T-helper 17 cell (primary cell): ENCODE measurements around the gene SDR39U1. TPM values are rescaled to one million over a fixed set of nuclear protein-coding genes. Genes with fewer than 3 reads are reported as not detected.

Experiments
- ATAC-seq: fragments of 150-1000 bp; cut with Tn5 transposase; 2 replicates; pipeline ENCODE4 v1.10.0; 2021; ENCODE audit warnings: mild to moderate bottlenecking, moderate library complexity
- DNase-seq, 3 donors: peaks; one replicate each; pipeline versions ENCODE4 v3.0.0 to v3.0.0-alpha.2; 2020 to 2021
- H3K9me3 ChIP-seq: one replicate; pipeline ENCODE4 v1.7.0; 2013; ENCODE audit warnings: low read length, mild to moderate bottlenecking; ENCODE audit not compliant: control insufficient read depth, poor library complexity, severe bottlenecking
- H3K27ac Mint-ChIP-seq: one replicate; pipeline ENCODE4 v1.8.0; 2022; ENCODE audit warnings: mild to moderate bottlenecking, moderate library complexity, mixed read lengths
- H3K27me3 Mint-ChIP-seq: one replicate; pipeline ENCODE4 v1.8.0; 2022; ENCODE audit warnings: mixed read lengths
- H3K36me3 Mint-ChIP-seq: one replicate; pipeline ENCODE4 v1.8.0; 2022; ENCODE audit warnings: low read depth, mixed read lengths
- H3K4me1 Mint-ChIP-seq: one replicate; pipeline ENCODE4 v1.8.0; 2022; ENCODE audit warnings: mild to moderate bottlenecking, mixed read lengths
- H3K4me3 Mint-ChIP-seq: one replicate; pipeline ENCODE4 v1.8.0; 2022; ENCODE audit warnings: mild to moderate bottlenecking, moderate library complexity, mixed read lengths
- total RNA-seq, 4 donors: library from RNA in 2 of 4; stranded (reverse) in 2 of 4; gene quantifications; one replicate each; pipeline ENCODE4 v1.2.3 and lab custom pipeline; 2022 to 2026

The SDR39U1 gene
- total RNA-seq, 2 donors from 2014 or later = 64.3 to 82.6 TPM

GRCh38 chr14:24418492-24418873 lies 24.1 kb downstream of the SDR39U1 start:
- Mint-ChIP-seq H3K36me3 (peaks cover 2% of the 10 kb centered on the region), H3K27me3 (peaks cover 30% of the 10 kb centered on the region), H3K27ac (no peak overlapping the region), H3K4me1 (no peaks in the 10 kb centered on the region), H3K4me3 (no peak overlapping the region)
- ATAC-seq (no peak), DNase-seq (no peak)
- no peaks in the 10 kb centered on the region for H3K9me3 ChIP-seq

DNA sequence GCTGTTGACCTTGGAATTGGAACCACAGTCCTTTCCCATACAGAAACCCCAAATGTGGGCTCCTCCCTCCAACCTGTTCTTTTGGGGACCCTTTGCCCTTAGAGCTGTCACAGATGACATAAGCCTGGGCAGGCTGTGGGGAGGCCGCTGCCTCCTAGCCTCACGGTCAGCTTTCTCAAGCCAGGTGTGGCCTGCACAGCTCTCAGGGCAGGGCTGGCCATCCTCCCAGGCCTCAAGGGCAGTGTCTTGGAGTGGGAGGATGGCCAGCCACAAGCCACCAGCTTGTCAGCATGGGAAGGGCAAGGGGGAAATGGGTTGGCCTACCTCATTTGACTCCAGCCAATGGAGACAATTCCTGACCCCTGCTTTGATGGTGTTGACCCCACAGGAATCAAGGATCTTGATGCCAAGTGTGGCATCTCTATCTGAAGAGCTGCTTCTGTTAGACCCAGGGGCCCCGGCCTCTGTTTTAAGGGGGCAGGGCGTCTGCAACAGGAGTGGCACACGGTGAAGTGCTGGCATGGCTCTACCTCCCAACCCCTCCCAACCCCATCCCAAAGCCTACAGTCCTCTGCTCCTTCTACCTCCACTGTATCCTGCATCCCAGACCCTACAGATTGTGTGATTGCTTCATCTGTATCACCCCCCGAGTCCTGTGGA lies 24.6 kb downstream of the SDR39U1 start:
- no peak for DNase-seq
- Mint-ChIP-seq H3K27me3 (peaks cover 30% of the 10 kb centered on the region), H3K36me3 (peaks cover 2% of the 10 kb centered on the region), H3K4me3 (no peak overlapping the region), H3K4me1 (no peaks in the 10 kb centered on the region), H3K27ac (no peak overlapping the region)
- no peak for ATAC-seq
- H3K9me3 ChIP-seq = no peaks in the 10 kb centered on the region

- ATAC-seq (no peak), DNase-seq (no peak)
- peaks cover 4% of the 10 kb centered on the region for H3K4me1 Mint-ChIP-seq
- peaks cover 36% of the 10 kb centered on the region for H3K27me3 Mint-ChIP-seq
- H3K27ac Mint-ChIP-seq = no peak overlapping the region
- peaks cover 2% of the 10 kb centered on the region for H3K36me3 Mint-ChIP-seq
- H3K9me3 ChIP-seq = no peaks in the 10 kb centered on the region
- no peak overlapping the region for H3K4me3 Mint-ChIP-seq
These were observed 25.5 kb downstream of the SDR39U1 start for GRCh38 chr14:24416932-24417619.

DNA sequence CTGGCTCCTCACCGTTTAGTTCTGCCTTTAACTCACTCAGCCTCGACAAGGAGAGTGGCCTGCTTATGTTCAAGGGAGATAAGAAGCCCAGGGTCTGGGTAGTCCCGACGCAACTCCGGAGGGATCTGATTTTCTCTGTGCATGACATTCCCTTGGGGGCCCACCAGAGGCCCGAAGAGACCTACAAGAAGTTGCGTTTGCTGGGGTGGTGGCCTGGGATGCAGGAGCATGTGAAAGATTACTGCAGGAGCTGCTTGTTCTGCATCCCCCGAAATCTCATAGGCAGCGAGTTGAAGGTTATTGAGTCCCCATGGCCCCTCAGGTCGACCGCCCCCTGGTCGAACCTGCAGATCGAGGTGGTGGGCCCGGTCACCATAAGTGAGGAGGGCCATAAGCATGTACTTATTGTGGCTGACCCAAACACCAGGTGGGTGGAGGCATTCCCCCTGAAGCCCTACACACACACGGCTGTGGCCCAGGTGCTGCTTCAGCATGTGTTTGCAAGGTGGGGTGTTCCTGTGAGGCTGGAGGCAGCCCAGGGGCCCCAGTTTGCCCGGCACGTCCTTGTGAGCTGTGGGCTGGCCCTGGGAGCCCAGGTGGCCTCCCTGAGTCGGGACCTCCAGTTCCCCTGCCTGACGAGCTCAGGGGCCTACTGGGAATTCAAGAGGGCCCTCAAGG lies 26.2 kb downstream of the SDR39U1 start:
- Mint-ChIP-seq H3K27ac (no peak overlapping the region), H3K4me1 (peaks cover 6% of the 10 kb centered on the region), H3K36me3 (peaks cover 2% of the 10 kb centered on the region), H3K27me3 (peaks cover 36% of the 10 kb centered on the region), H3K4me3 (no peak overlapping the region)
- ATAC-seq (no peak), DNase-seq (no peak)
- H3K9me3 ChIP-seq = no peaks in the 10 kb centered on the region

DNA sequence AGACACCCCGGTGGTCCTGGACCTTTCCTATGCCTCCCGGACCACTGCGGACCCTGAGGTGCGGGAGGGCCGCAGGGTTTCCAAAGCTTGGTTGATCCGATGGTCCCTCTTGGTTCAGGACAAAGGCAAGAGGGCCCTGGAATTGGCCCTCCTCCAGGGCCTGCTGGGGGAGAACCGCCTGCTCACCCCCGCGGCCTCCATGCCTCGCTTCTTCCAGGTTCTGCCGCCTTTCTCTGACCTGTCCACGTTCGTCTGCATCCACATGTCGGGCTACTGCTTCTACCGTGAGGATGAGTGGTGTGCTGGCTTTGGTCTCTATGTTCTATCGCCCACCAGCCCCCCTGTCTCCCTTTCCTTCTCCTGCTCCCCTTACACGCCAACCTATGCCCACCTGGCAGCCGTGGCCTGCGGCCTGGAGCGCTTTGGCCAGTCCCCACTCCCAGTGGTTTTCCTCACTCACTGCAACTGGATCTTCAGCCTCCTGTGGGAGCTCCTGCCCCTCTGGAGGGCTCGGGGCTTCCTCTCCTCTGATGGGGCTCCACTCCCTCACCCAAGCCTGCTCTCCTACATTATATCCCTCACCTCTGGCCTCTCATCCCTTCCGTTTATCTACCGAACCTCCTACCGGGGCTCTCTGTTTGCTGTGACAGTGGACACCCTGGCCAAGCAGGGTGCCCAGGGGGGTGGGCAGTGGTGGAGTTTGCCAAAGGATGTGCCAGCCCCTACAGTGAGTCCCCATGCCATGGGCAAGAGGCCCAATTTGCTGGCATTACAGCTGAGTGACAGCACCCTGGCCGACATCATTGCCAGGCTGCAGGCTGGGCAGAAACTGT lies 26.9 kb downstream of the SDR39U1 start:
- no peaks in the 10 kb centered on the region for H3K9me3 ChIP-seq
- peaks cover 2% of the 10 kb centered on the region for H3K36me3 Mint-ChIP-seq
- peaks cover 36% of the 10 kb centered on the region for H3K27me3 Mint-ChIP-seq
- H3K4me1 Mint-ChIP-seq = peaks cover 8% of the 10 kb centered on the region
- no peak overlapping the region for H3K4me3 Mint-ChIP-seq
- H3K27ac Mint-ChIP-seq = no peak overlapping the region
- no peak for ATAC-seq
- no peak for DNase-seq

DNA sequence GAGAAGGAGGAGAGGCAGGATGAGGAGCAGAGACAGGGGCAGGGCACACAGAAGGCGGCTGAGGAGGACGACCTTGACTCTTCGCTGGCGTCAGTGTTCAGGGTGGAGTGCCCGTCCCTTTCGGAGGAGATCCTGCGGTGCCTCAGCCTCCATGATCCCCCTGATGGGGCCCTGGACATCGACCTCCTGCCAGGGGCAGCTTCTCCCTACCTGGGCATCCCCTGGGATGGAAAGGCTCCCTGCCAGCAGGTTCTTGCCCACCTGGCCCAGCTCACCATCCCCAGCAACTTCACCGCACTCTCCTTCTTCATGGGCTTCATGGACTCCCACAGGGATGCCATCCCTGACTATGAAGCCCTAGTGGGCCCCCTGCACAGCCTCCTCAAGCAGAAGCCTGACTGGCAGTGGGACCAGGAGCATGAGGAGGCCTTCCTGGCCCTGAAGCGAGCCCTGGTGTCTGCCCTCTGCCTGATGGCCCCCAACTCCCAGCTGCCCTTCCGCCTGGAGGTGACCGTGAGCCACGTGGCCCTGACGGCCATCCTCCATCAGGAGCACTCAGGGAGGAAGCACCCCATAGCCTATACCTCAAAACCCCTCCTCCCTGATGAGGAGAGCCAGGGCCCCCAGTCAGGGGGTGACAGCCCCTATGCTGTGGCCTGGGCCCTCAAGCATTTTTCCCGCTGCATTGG lies 27.7 kb downstream of the SDR39U1 start:
- H3K4me3 Mint-ChIP-seq = no peak overlapping the region
- ATAC-seq = no peak
- H3K27me3 Mint-ChIP-seq = peaks cover 36% of the 10 kb centered on the region
- H3K36me3 Mint-ChIP-seq = peaks cover 2% of the 10 kb centered on the region
- H3K4me1 Mint-ChIP-seq = peaks cover 8% of the 10 kb centered on the region
- H3K9me3 ChIP-seq = no peaks in the 10 kb centered on the region
- DNase-seq = no peak
- no peak overlapping the region for H3K27ac Mint-ChIP-seq

DNA sequence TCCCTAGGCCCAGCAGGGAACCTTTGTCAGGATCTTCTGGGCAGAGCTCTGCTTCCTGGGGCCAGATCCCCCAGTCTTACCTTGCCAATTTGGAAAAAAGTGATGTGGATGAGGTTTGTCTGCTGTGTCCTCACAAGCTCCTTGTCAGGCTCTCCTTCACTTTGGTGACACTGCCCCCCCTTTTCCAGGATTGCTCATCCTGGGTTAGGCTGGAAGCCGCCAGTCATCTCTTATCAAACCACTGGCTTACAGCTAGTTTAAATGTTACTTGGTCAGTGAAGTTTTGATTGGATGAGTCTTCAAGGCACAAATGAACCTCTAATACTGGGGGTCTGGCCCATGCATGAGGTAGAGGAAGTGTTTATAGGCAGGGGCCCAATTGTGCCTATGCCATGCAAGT lies 28.5 kb downstream of the SDR39U1 start:
- peaks cover 29% of the 10 kb centered on the region for H3K27me3 Mint-ChIP-seq
- H3K4me3 Mint-ChIP-seq = no peak overlapping the region
- DNase-seq (no peak), ATAC-seq (no peak)
- no peaks in the 10 kb centered on the region for H3K9me3 ChIP-seq
- H3K4me1 Mint-ChIP-seq = peaks cover 8% of the 10 kb centered on the region
- peaks cover 2% of the 10 kb centered on the region for H3K36me3 Mint-ChIP-seq
- no peak overlapping the region for H3K27ac Mint-ChIP-seq

- Mint-ChIP-seq H3K27me3 (peaks cover 26% of the 10 kb centered on the region), H3K27ac (no peak overlapping the region), H3K36me3 (no peaks in the 10 kb centered on the region), H3K4me1 (peaks cover 8% of the 10 kb centered on the region), H3K4me3 (no peak overlapping the region)
- ATAC-seq = peak; percentile 70
- DNase-seq = no peak
- no peaks in the 10 kb centered on the region for H3K9me3 ChIP-seq
These were observed 30.9 kb downstream of the SDR39U1 start for GRCh38 chr14:24411443-24412389.

- no peak for DNase-seq
- H3K9me3 ChIP-seq = no peaks in the 10 kb centered on the region
- peaks cover 8% of the 10 kb centered on the region for H3K4me1 Mint-ChIP-seq
- peaks cover 3% of the 10 kb centered on the region for H3K36me3 Mint-ChIP-seq
- H3K4me3 Mint-ChIP-seq = no peak overlapping the region
- H3K27ac Mint-ChIP-seq = no peak overlapping the region
- no peak for ATAC-seq
- H3K27me3 Mint-ChIP-seq = peaks cover 21% of the 10 kb centered on the region
These were observed 32.6 kb downstream of the SDR39U1 start for GRCh38 chr14:24409956-24410355.

DNA sequence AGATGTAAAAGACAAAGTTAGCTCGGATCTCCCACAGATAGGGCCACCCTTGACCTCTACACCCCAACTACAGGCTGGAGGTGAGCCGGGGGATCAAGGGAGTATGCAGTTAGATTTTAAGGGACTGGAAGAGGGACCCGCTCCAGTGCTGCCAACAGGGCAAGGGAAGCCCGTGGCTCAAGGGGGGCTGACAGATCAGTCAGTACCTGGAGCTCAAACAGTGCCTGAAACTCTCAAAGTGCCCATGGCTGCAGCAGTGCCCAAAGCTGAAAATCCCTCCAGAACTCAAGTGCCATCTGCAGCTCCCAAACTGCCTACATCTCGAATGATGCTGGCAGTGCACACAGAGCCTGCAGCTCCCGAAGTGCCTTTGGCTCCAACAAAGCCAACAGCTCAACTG lies 33.4 kb downstream of the SDR39U1 start:
- Mint-ChIP-seq H3K27ac (no peak overlapping the region), H3K4me3 (no peak overlapping the region), H3K27me3 (peaks cover 23% of the 10 kb centered on the region), H3K36me3 (peaks cover 3% of the 10 kb centered on the region), H3K4me1 (peaks cover 8% of the 10 kb centered on the region)
- H3K9me3 ChIP-seq = no peaks in the 10 kb centered on the region
- no peak for DNase-seq
- ATAC-seq = no peak

- H3K27me3 Mint-ChIP-seq = peaks cover 27% of the 10 kb centered on the region
- no peak overlapping the region for H3K4me3 Mint-ChIP-seq
- H3K27ac Mint-ChIP-seq = no peak overlapping the region
- H3K4me1 Mint-ChIP-seq = peaks cover 8% of the 10 kb centered on the region
- peaks cover 5% of the 10 kb centered on the region for H3K36me3 Mint-ChIP-seq
- no peaks in the 10 kb centered on the region for H3K9me3 ChIP-seq
- DNase-seq (no peak), ATAC-seq (no peak)
These were observed 33.8 kb downstream of the SDR39U1 start for GRCh38 chr14:24408764-24409163.
